Fibroblast of lung (primary cell): ENCODE results near the gene PPID. TPM values are rescaled to one million over a fixed set of nuclear protein-coding genes. Genes with fewer than 3 reads are reported as not detected.

Experiments used
- DNase-seq, 2 donors: peaks; one replicate each; pipeline versions ENCODE4 v3.0.0 to v3.0.0-alpha.2; 2010; ENCODE audit warnings: low read depth in 2 of 2
- H2AFZ ChIP-seq: 2 replicates; pipeline ENCODE4 v1.5.1; 2012; ENCODE audit warnings: low read length, control low read depth, inconsistent platforms
- H3K27ac ChIP-seq: 2 replicates; pipeline ENCODE4 v1.5.1; 2011; ENCODE audit warnings: low read length, control low read depth; ENCODE audit not compliant: insufficient read depth
- H3K27me3 ChIP-seq: 2 replicates; pipeline ENCODE4 v1.5.1; 2011; ENCODE audit warnings: mild to moderate bottlenecking, low read length; ENCODE audit not compliant: control insufficient read depth, insufficient read depth
- H3K36me3 ChIP-seq: 2 replicates; pipeline ENCODE4 v1.5.1; 2011; ENCODE audit warnings: low read length; ENCODE audit not compliant: control insufficient read depth, insufficient read depth
- H3K4me1 ChIP-seq: 2 replicates; pipeline ENCODE4 v1.5.1; 2011; ENCODE audit warnings: low read length; ENCODE audit not compliant: control insufficient read depth, insufficient read depth; ENCODE audit errors: extremely low read depth
- H3K4me2 ChIP-seq: 2 replicates; pipeline ENCODE4 v1.5.1; 2011; ENCODE audit warnings: low read length, control low read depth; ENCODE audit not compliant: insufficient read depth; ENCODE audit errors: extremely low read depth
- H3K4me3 ChIP-seq, 4 experiments: fragments of 200-600 bp in 1 of 4; sonication (generic) in 1 of 4; replicated peaks in 1 of 4; 2 replicates each; pipeline ENCODE4 v1.5.1; 2011 to 2016; ENCODE audit warnings: low read length in 4 of 4, low read depth in 3 of 4, mild to moderate bottlenecking in 3 of 4, control low read depth in 2 of 4, inconsistent platforms in 1 of 4, mixed read lengths in 1 of 4; ENCODE audit not compliant: insufficient read depth in 1 of 4; ENCODE audit errors: control extremely low read depth in 1 of 4
- H3K79me2 ChIP-seq: 2 replicates; pipeline ENCODE4 v1.5.1; 2012; ENCODE audit warnings: mild to moderate bottlenecking, low read length, inconsistent platforms; ENCODE audit not compliant: control insufficient read depth, insufficient read depth
- H3K9ac ChIP-seq: 2 replicates; pipeline ENCODE4 v1.5.1; 2011; ENCODE audit warnings: mild to moderate bottlenecking, low read length, control low read depth; ENCODE audit not compliant: insufficient read depth
- H3K9me3 ChIP-seq: 2 replicates; pipeline ENCODE4 v1.5.1; 2012; ENCODE audit warnings: low read depth, low read length; ENCODE audit not compliant: control insufficient read depth, insufficient read depth
- H4K20me1 ChIP-seq: 2 replicates; pipeline ENCODE4 v1.5.1; 2011; ENCODE audit warnings: low read length; ENCODE audit not compliant: control insufficient read depth, insufficient read depth; ENCODE audit errors: extremely low read depth
- CTCF ChIP-seq, 2 donors: IDR thresholded peaks in 1 of 2; conservative IDR thresholded peaks in 1 of 2; 1 replicate in 1 of 2; 2 replicates in 1 of 2; pipeline ENCODE4 v1.5.1; 2011 to 2012; ENCODE audit warnings: low read length in 2 of 2, control low read depth in 1 of 2, inconsistent platforms in 1 of 2, low read depth in 1 of 2, mild to moderate bottlenecking in 1 of 2
- EZH2 ChIP-seq: IDR thresholded peaks from 2 replicates; pipeline ENCODE4 v1.5.1; 2012; ENCODE audit warnings: low read length, control low read depth, mild to moderate bottlenecking; ENCODE audit errors: missing control alignments
- polyA plus RNA-seq, 2 donors: library from polyadenylated mRNA; depleted of rRNA in 1 of 2; stranded (reverse) in 1 of 2; unstranded in 1 of 2; fragments of >200 nt; gene quantifications; 2 replicates each; pipeline ENCODE4 v1.2.1, GENCODE V29; 2011 to 2012; ENCODE audit warnings: missing spikeins in 1 of 2
- total RNA-seq: library from RNA; depleted of rRNA; stranded (reverse); fragments of >200 nt; gene quantifications from 2 replicates; pipeline ENCODE4 v1.2.1, GENCODE V29; 2014

Gene PPID
- total and polyA plus RNA-seq, 2 donors (not counting 1 experiment from before 2014, with no cell fraction given): 18.4 to 36.0 TPM

- Histone ChIP-seq H3K27ac (no peak overlapping the region), H3K36me3 (no peaks in the 10 kb centered on the region), H3K4me3 (no peak overlapping the region), H4K20me1 (no peaks in the 10 kb centered on the region), H2AFZ (no peak overlapping the region), H3K9ac (no peak overlapping the region), H3K27me3 (peaks cover 5% of the 10 kb centered on the region), H3K79me2 (peaks cover 19% of the 10 kb centered on the region), H3K9me3 (no peaks in the 10 kb centered on the region), H3K4me2 (no peak overlapping the region), H3K4me1 (no peaks in the 10 kb centered on the region)
- TF ChIP-seq CTCF (conservative IDR thresholded peaks at IDR 0.05 in 1 of 2, IDR thresholded peaks at IDR 0.05 in 1 of 2; ENCODE audit: low read depth in 1 of 2, low read length in 2 of 2) (no peak), EZH2 (no peak)
- DNase-seq: no peak
Observed at GRCh38 chr4:158724637-158725036, 1.4 kb upstream of the PPID start.

- Histone ChIP-seq H3K4me1 (no peaks in the 10 kb centered on the region), H4K20me1 (no peaks in the 10 kb centered on the region), H3K9ac (peak overlapping the region; percentile 75), H3K4me3 (peak overlapping the region; percentile 58 to 95 (median 70)), H3K27me3 (no peaks in the 10 kb centered on the region), H3K4me2 (peak overlapping the region; percentile 85), H2AFZ (peak overlapping the region; percentile 87), H3K9me3 (no peaks in the 10 kb centered on the region), H3K27ac (peak overlapping the region; percentile 82), H3K36me3 (peaks cover 2% of the 10 kb centered on the region), H3K79me2 (peaks cover 19% of the 10 kb centered on the region)
- peak; percentile 50 to 67 for DNase-seq
- TF ChIP-seq CTCF (conservative IDR thresholded peaks at IDR 0.05 in 1 of 2, IDR thresholded peaks at IDR 0.05 in 1 of 2; ENCODE audit: low read depth in 1 of 2, low read length in 2 of 2) (no peak), EZH2 (no peak)
Observed at GRCh38 chr4:158722291-158722916, 792 bp downstream of the PPID start.

- no peak for DNase-seq
- H3K79me2 ChIP-seq: peaks cover 19% of the 10 kb centered on the region
- TF ChIP-seq CTCF (conservative IDR thresholded peaks at IDR 0.05 in 1 of 2, IDR thresholded peaks at IDR 0.05 in 1 of 2; ENCODE audit: low read depth in 1 of 2, low read length in 2 of 2) (no peak), EZH2 (no peak)
- peaks cover 2% of the 10 kb centered on the region for H3K36me3 ChIP-seq
- H3K27me3 ChIP-seq: no peaks in the 10 kb centered on the region
- H2AFZ ChIP-seq: no peak overlapping the region
- no peaks in the 10 kb centered on the region for H3K4me1 ChIP-seq
- H3K9ac ChIP-seq: no peak overlapping the region
- H4K20me1 ChIP-seq: no peaks in the 10 kb centered on the region
- H3K9me3 ChIP-seq: no peaks in the 10 kb centered on the region
- H3K4me3 ChIP-seq: peak overlapping the region in 1 of 4 experiments; percentile 80
- no peak overlapping the region for H3K27ac ChIP-seq
- peak overlapping the region; percentile 85 for H3K4me2 ChIP-seq
Observed at GRCh38 chr4:158721680-158722079, 1.5 kb downstream of the PPID start.
